Natural killer cell (primary cell): ENCODE measurements around the gene CHST8. TPM values are rescaled to one million over a fixed set of nuclear protein-coding genes. Genes with fewer than 3 reads are reported as not detected.

ENCODE experiments used
- ATAC-seq, 3 donors: fragments of 150-1000 bp in 2 of 3; fragments of 200-7000 bp in 1 of 3; cut with Tn5 transposase; 1 replicate in 1 of 3; 2 replicates in 2 of 3; pipeline ENCODE4 v1.10.0; 2021; ENCODE audit warnings: mild to moderate bottlenecking in 2 of 3, moderate library complexity in 2 of 3
- DNase-seq, 2 donors: peaks; one replicate each; pipeline versions ENCODE4 v3.0.0 to v3.0.0-alpha.2; 2013 to 2021; ENCODE audit warnings: mixed read lengths in 1 of 2
- H3K27ac ChIP-seq: one replicate; pipeline ENCODE4 v1.5.1; 2013; ENCODE audit warnings: mild to moderate bottlenecking, low read length
- H3K27me3 ChIP-seq: one replicate; pipeline ENCODE4 v1.6.1; 2013; ENCODE audit warnings: low read length; ENCODE audit not compliant: control insufficient read depth, insufficient read depth
- H3K36me3 ChIP-seq: one replicate; pipeline ENCODE4 v1.6.1; 2013; ENCODE audit warnings: low read length; ENCODE audit not compliant: control insufficient read depth, insufficient read depth
- H3K4me1 ChIP-seq: one replicate; pipeline ENCODE4 v1.6.1; 2013; ENCODE audit warnings: low read length; ENCODE audit not compliant: control insufficient read depth, insufficient read depth
- H3K4me3 ChIP-seq: one replicate; pipeline ENCODE4 v1.5.1; 2013; ENCODE audit warnings: low read length
- H3K9me3 ChIP-seq: one replicate; pipeline ENCODE4 v1.6.1; 2013; ENCODE audit warnings: low read length; ENCODE audit not compliant: control insufficient read depth, insufficient read depth
- H3K27ac Mint-ChIP-seq, 2 donors: one replicate each; pipeline ENCODE4 v1.8.0; 2022; ENCODE audit warnings: mild to moderate bottlenecking in 2 of 2, mixed read lengths in 2 of 2, moderate library complexity in 1 of 2
- H3K27me3 Mint-ChIP-seq, 2 donors: one replicate each; pipeline ENCODE4 v1.8.0; 2022; ENCODE audit warnings: low read depth in 2 of 2, mixed read lengths in 2 of 2
- H3K36me3 Mint-ChIP-seq: one replicate; pipeline ENCODE4 v1.8.0; 2022; ENCODE audit warnings: mixed read lengths
- H3K4me1 Mint-ChIP-seq, 2 donors: one replicate each; pipeline ENCODE4 v1.8.0; 2022; ENCODE audit warnings: mixed read lengths in 2 of 2
- H3K4me3 Mint-ChIP-seq: one replicate; pipeline ENCODE4 v1.8.0; 2022; ENCODE audit warnings: mild to moderate bottlenecking, moderate library complexity, mixed read lengths
- H3K9me3 Mint-ChIP-seq, 2 donors: one replicate each; pipeline ENCODE4 v1.8.0; 2022; ENCODE audit warnings: mixed read lengths in 2 of 2
- WGBS: methylation state at CpG from one replicate; pipeline ENCODE4 v1.1.7; 2013; ENCODE audit warnings: missing lambda C conversion rate; ENCODE audit not compliant: insufficient coverage; 5-methylcytosine and 5-hydroxymethylcytosine counted together
- intact Hi-C: fragments of 100-400 bp; cut with micrococcal nuclease; formaldehyde crosslinking; loops from one replicate; pipeline ENCODE4 v1.14.2; 2022
- total RNA-seq, 4 donors: library from RNA; stranded (reverse); fragments of 120-200 nt in 1 of 4; gene quantifications; one replicate each; pipeline versions ENCODE4 v1.2.3 to v1.2.4, GENCODE V29; 2013 to 2022
- TF ChIP-seq, protein P1 (sequence below): fragments of 200-600 bp; IDR thresholded peaks from one replicate; pipeline ENCODE4 v1.8.0; 2022; ENCODE audit warnings: antibody characterized with exemption

CHST8 gene
- total RNA-seq, 3 donors from 2014 or later (not counting 1 experiment from before 2014, with no cell fraction given): not detected

DNA sequence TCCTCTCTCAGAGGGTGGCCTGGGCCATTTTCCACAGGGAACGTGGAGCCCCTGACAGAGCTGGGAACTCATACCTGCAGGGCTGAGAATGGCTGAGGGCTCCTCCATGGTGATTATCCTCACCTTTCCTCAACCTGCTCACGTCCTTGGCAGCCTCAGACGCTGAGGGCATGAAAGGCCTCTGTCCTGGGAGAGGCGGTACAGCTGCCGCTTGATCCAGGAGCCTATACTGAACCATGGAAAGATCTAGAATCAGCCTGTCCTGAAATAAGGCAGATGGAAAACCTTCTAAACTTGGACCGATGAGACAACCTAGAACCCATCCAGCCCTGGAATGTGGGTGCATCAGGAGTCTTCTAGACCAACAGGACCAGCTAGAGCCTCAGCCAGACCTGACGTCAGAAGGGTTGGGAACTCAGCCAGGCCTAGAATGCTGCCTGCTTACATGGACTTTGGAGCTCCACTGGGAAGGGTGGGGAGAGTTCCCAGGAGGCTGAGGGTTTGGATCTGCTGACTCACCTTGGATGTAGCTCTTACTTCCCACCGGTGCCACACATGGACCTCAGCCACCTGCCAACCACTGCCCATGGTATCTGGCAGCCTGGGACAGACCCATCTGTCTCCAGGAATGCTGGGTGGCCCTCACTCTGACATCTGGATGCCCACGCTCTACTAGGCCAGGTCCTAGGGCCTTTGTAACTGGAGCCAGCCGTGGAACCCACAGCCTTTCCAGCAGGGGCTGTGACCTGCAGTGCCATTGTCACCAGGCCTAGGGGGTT, 182.5 kb downstream of the CHST8 start:
- Histone ChIP-seq H3K9me3 (no peaks in the 10 kb centered on the region), H3K36me3 (no peaks in the 10 kb centered on the region), H3K27me3 (no peaks in the 10 kb centered on the region), H3K4me1 (peaks cover 5% of the 10 kb centered on the region), H3K4me3 (no peak overlapping the region), H3K27ac (no peak overlapping the region)
- 85% methylated on average over 10 of the region's 10 CpGs for WGBS
- DNase-seq (no peak), ATAC-seq (no peak)
- no peak overlapping the region for H3K27ac Mint-ChIP-seq
- TF ChIP-seq, protein P1, sequence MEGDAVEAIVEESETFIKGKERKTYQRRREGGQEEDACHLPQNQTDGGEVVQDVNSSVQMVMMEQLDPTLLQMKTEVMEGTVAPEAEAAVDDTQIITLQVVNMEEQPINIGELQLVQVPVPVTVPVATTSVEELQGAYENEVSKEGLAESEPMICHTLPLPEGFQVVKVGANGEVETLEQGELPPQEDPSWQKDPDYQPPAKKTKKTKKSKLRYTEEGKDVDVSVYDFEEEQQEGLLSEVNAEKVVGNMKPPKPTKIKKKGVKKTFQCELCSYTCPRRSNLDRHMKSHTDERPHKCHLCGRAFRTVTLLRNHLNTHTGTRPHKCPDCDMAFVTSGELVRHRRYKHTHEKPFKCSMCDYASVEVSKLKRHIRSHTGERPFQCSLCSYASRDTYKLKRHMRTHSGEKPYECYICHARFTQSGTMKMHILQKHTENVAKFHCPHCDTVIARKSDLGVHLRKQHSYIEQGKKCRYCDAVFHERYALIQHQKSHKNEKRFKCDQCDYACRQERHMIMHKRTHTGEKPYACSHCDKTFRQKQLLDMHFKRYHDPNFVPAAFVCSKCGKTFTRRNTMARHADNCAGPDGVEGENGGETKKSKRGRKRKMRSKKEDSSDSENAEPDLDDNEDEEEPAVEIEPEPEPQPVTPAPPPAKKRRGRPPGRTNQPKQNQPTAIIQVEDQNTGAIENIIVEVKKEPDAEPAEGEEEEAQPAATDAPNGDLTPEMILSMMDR: no peak
- H3K4me3 Mint-ChIP-seq: no peak overlapping the region
- no peaks in the 10 kb centered on the region for H3K9me3 Mint-ChIP-seq
- H3K27me3 Mint-ChIP-seq: peaks cover 4 to 10% of the 10 kb centered on the region in 2 donors
- intact Hi-C loops: no loop called here
- peaks cover 0 to 7% of the 10 kb centered on the region in 2 donors for H3K4me1 Mint-ChIP-seq
- no peaks in the 10 kb centered on the region for H3K36me3 Mint-ChIP-seq

GRCh38 chr19:33805313-33805712, 183.6 kb downstream of the CHST8 start:
- no peaks in the 10 kb centered on the region for H3K36me3 Mint-ChIP-seq
- no peaks in the 10 kb centered on the region for H3K27me3 Mint-ChIP-seq
- TF ChIP-seq, protein P1: no peak
- H3K4me3 ChIP-seq: no peak overlapping the region
- no peaks in the 10 kb centered on the region for H3K9me3 Mint-ChIP-seq
- no peak overlapping the region for H3K27ac ChIP-seq
- H3K27ac Mint-ChIP-seq: no peak overlapping the region
- peaks cover 0 to 7% of the 10 kb centered on the region in 2 donors for H3K4me1 Mint-ChIP-seq
- H3K27me3 ChIP-seq: no peaks in the 10 kb centered on the region
- peaks cover 5% of the 10 kb centered on the region for H3K4me1 ChIP-seq
- DNase-seq: no peak
- 91% methylated on average over 3 of the region's 3 CpGs for WGBS
- H3K36me3 ChIP-seq: no peaks in the 10 kb centered on the region
- H3K9me3 ChIP-seq: no peaks in the 10 kb centered on the region
- H3K4me3 Mint-ChIP-seq: no peak overlapping the region
- intact Hi-C loops: no loop called here
- ATAC-seq: no peak

GRCh38 chr19:33805840-33806433, 184.2 kb downstream of the CHST8 start:
- Histone ChIP-seq H3K9me3 (no peaks in the 10 kb centered on the region), H3K36me3 (no peaks in the 10 kb centered on the region), H3K4me1 (peaks cover 5% of the 10 kb centered on the region), H3K27me3 (no peaks in the 10 kb centered on the region), H3K27ac (no peak overlapping the region), H3K4me3 (no peak overlapping the region)
- H3K9me3 Mint-ChIP-seq: no peaks in the 10 kb centered on the region
- H3K36me3 Mint-ChIP-seq: no peaks in the 10 kb centered on the region
- H3K4me3 Mint-ChIP-seq: no peak overlapping the region
- ATAC-seq (no peak), DNase-seq (no peak)
- WGBS: 87% methylated on average over 9 of the region's 9 CpGs
- no peaks in the 10 kb centered on the region for H3K27me3 Mint-ChIP-seq
- intact Hi-C loops: no loop called here
- TF ChIP-seq, protein P1: no peak
- peaks cover 0 to 7% of the 10 kb centered on the region in 2 donors for H3K4me1 Mint-ChIP-seq
- H3K27ac Mint-ChIP-seq: no peak overlapping the region
